ENCODE results near the gene PVALEF. TPM values are rescaled to one million over a fixed set of nuclear protein-coding genes. Genes with fewer than 3 reads are reported as not detected.

PVALEF gene
- total RNA-seq, 6 experiments from 2014 or later, result not detected

- H3K9me3 Mint-ChIP-seq, result no peaks in the 10 kb centered on the region
- TF ChIP-seq CTCF (IDR thresholded peaks at IDR 0.05), result no peak
These were observed 26.3 kb downstream of the PVALEF start for GRCh38 chr17:81191646-81192045.

GRCh38 chr17:81192386-81193050, 27.2 kb downstream of the PVALEF start:
- no peak overlapping the region for H3K27ac Mint-ChIP-seq
- no peak overlapping the region for H3K4me3 Mint-ChIP-seq
- no peak for DNase-seq
- H3K4me1 Mint-ChIP-seq (ENCODE audit: low read depth), result no peaks in the 10 kb centered on the region
- H3K27me3 Mint-ChIP-seq (ENCODE audit: insufficient read depth), result no peaks in the 10 kb centered on the region
- no peak for TF ChIP-seq CTCF (IDR thresholded peaks at IDR 0.05)
- no peaks in the 10 kb centered on the region for H3K36me3 Mint-ChIP-seq (ENCODE audit: low read depth)
- H3K9me3 Mint-ChIP-seq, result no peaks in the 10 kb centered on the region

More at GRCh38 chr17:81191646-81192045, 26.3 kb downstream of the PVALEF start:
- no peak overlapping the region for H3K4me3 Mint-ChIP-seq
- no peak for DNase-seq
- H3K36me3 Mint-ChIP-seq (ENCODE audit: low read depth), result no peaks in the 10 kb centered on the region
- H3K27ac Mint-ChIP-seq, result no peak overlapping the region
- no peaks in the 10 kb centered on the region for H3K4me1 Mint-ChIP-seq (ENCODE audit: low read depth)
- no peaks in the 10 kb centered on the region for H3K27me3 Mint-ChIP-seq (ENCODE audit: insufficient read depth)

- Mint-ChIP-seq H3K4me1 (ENCODE audit: low read depth) (no peaks in the 10 kb centered on the region), H3K4me3 (no peak overlapping the region), H3K9me3 (no peaks in the 10 kb centered on the region), H3K27me3 (ENCODE audit: insufficient read depth) (no peaks in the 10 kb centered on the region), H3K36me3 (ENCODE audit: low read depth) (no peaks in the 10 kb centered on the region), H3K27ac (no peak overlapping the region)
- DNase-seq, result no peak
- no peak for TF ChIP-seq CTCF (IDR thresholded peaks at IDR 0.05)
These were observed 27.7 kb downstream of the PVALEF start for GRCh38 chr17:81193051-81193410.

GRCh38 chr17:81193470-81194224, 28.3 kb downstream of the PVALEF start:
- DNase-seq, result no peak
- Mint-ChIP-seq H3K9me3 (no peaks in the 10 kb centered on the region), H3K36me3 (ENCODE audit: low read depth) (no peaks in the 10 kb centered on the region), H3K4me3 (no peak overlapping the region), H3K27me3 (ENCODE audit: insufficient read depth) (no peaks in the 10 kb centered on the region), H3K4me1 (ENCODE audit: low read depth) (no peaks in the 10 kb centered on the region), H3K27ac (no peak overlapping the region)
- no peak for TF ChIP-seq CTCF (IDR thresholded peaks at IDR 0.05)

GRCh38 chr17:81194225-81194760, 29.0 kb downstream of the PVALEF start:
- no peaks in the 10 kb centered on the region for H3K27me3 Mint-ChIP-seq (ENCODE audit: insufficient read depth)
- H3K36me3 Mint-ChIP-seq (ENCODE audit: low read depth), result no peaks in the 10 kb centered on the region
- no peaks in the 10 kb centered on the region for H3K9me3 Mint-ChIP-seq
- no peaks in the 10 kb centered on the region for H3K4me1 Mint-ChIP-seq (ENCODE audit: low read depth)
- DNase-seq, result no peak
- no peak overlapping the region for H3K27ac Mint-ChIP-seq
- no peak overlapping the region for H3K4me3 Mint-ChIP-seq
- TF ChIP-seq CTCF (IDR thresholded peaks at IDR 0.05), result no peak

All from HFFc6 (cell line).